A549 (cell line): ENCODE data around the gene OLR1.

ENCODE experiments used
- CHD2 ChIP-seq: fragments of 150-350 bp; IDR thresholded peaks from 2 replicates; pipeline ENCODE4 v1.6.1; 2014; ENCODE audit warnings: low read length; ENCODE audit not compliant: partially characterized antibody
- CTCF ChIP-seq: fragments of >200 bp; sonication (Bioruptor Twin); formaldehyde crosslinking; IDR thresholded peaks from 3 replicates; pipeline ENCODE4 v1.5.1; 2016
- EP300 ChIP-seq, 2 experiments: fragments of >200 bp; sonication (Bioruptor Twin); formaldehyde crosslinking; IDR thresholded peaks; 2 replicates in 1 of 2; 3 replicates in 1 of 2; pipeline ENCODE4 v1.6.1; 2016 to 2017
- TF ChIP-seq, protein P1 (sequence below): fragments of 450-650 bp; IDR thresholded peaks from 2 replicates; pipeline ENCODE4 v1.6.1; 2014; ENCODE audit warnings: antibody characterized with exemption

DNA sequence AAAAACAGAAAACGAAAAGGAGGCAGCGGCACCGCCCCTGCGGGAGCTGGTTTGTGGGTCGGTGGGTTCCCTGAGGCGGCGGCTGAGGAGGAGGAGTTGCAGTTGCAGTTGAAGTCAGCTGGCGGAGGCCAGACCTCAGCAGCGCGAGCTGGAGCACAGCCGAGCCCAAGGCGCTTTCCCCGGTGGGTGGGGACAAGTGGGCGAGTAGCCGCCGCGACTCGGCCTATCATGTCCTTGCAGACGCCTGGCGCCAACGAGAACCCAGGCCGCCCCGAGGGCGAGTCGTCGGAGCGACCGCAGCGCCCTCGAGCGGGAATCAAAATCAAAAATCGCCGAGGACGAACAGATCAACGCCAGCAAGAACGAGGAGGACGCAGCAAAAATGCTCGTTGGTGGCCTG, 60.5 kb downstream of the OLR1 start:
- no peak for TF ChIP-seq CHD2
- no peak for TF ChIP-seq CTCF
- TF ChIP-seq EP300 (IDR thresholded peaks at IDR 0.05) = no peak
- TF ChIP-seq, protein P1, sequence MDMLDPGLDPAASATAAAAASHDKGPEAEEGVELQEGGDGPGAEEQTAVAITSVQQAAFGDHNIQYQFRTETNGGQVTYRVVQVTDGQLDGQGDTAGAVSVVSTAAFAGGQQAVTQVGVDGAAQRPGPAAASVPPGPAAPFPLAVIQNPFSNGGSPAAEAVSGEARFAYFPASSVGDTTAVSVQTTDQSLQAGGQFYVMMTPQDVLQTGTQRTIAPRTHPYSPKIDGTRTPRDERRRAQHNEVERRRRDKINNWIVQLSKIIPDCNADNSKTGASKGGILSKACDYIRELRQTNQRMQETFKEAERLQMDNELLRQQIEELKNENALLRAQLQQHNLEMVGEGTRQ = no peak
